ENCODE data around the gene CTSZ.

CTSZ gene

GRCh38 chr20:59040667-59041066 is 33.6 kb upstream of the CTSZ start:
- DNase-seq (no peak), ATAC-seq (replicated peaks) (no peak)
- H3K4me1 Mint-ChIP-seq: peaks cover 33 to 49% of the 10 kb centered on the region in 2 donors
- H3K27ac Mint-ChIP-seq: peak overlapping the region; percentile 39
- H3K9me3 Mint-ChIP-seq: no peaks in the 10 kb centered on the region
- no peaks in the 10 kb centered on the region for H3K27me3 Mint-ChIP-seq
- H3K4me3 Mint-ChIP-seq: peak overlapping the region; percentile 96 to 99
- peaks cover 24 to 29% of the 10 kb centered on the region in 2 donors for H3K36me3 Mint-ChIP-seq

GRCh38 chr20:59039233-59039632 is 32.2 kb upstream of the CTSZ start:
- peaks cover 30 to 34% of the 10 kb centered on the region in 2 donors for H3K36me3 Mint-ChIP-seq
- H3K9me3 Mint-ChIP-seq: no peaks in the 10 kb centered on the region
- H3K27me3 Mint-ChIP-seq: no peaks in the 10 kb centered on the region
- no peak overlapping the region for H3K27ac Mint-ChIP-seq
- H3K4me3 Mint-ChIP-seq: no peak overlapping the region
- peaks cover 27 to 45% of the 10 kb centered on the region in 2 donors for H3K4me1 Mint-ChIP-seq
- DNase-seq (no peak), ATAC-seq (replicated peaks) (no peak)

DNA sequence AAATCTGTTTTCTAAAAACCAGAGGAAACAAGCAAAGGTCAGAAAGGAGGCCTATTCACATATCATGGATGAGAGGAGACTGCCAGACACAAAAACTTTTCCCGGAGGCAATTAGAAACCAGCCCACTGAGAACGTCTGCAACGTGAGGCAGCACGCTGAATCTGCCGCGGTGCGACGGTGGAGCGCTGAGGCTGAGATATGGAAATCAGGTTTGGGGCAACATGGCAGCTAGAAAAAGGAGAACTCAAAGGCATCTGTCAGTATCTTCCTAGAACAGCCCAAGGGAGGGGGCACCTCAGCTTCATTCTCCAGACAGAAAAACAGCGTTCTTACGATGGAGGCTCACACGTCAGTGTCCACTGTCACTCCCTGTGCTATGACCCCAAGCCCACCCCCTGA is 30.3 kb upstream of the CTSZ start:
- no peaks in the 10 kb centered on the region for H3K9me3 Mint-ChIP-seq
- DNase-seq (no peak), ATAC-seq (replicated peaks) (no peak)
- peaks cover 21 to 42% of the 10 kb centered on the region in 2 donors for H3K4me1 Mint-ChIP-seq
- H3K27ac Mint-ChIP-seq: no peak overlapping the region
- no peaks in the 10 kb centered on the region for H3K27me3 Mint-ChIP-seq
- no peak overlapping the region for H3K4me3 Mint-ChIP-seq
- peaks cover 34 to 40% of the 10 kb centered on the region in 2 donors for H3K36me3 Mint-ChIP-seq

DNA sequence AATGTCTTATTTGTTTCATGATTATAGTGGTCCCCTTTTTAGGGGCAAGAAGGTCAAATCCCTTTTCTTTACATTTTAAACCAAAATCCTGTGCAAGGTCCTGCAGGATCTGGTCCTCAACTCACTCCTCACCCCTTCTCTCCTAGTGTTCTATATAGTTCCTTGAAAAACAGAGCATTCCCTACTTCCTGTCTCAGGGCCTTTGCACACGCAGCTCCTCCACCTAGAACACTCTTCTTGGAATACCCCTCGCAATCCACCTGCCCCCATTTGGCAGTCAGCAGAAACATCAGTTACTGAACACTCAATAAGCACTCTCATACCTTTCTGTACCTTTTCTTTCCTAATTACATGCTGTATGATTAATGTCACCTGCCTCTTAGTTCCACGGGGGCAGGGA is 28.3 kb upstream of the CTSZ start:
- no peak for DNase-seq
- H3K36me3 Mint-ChIP-seq: peaks cover 35 to 41% of the 10 kb centered on the region in 2 donors
- H3K9me3 Mint-ChIP-seq: no peaks in the 10 kb centered on the region
- no peak for ATAC-seq (replicated peaks)
- no peaks in the 10 kb centered on the region for H3K27me3 Mint-ChIP-seq
- no peak overlapping the region for H3K27ac Mint-ChIP-seq
- H3K4me1 Mint-ChIP-seq: peaks cover 16 to 41% of the 10 kb centered on the region in 2 donors
- no peak overlapping the region for H3K4me3 Mint-ChIP-seq

DNA sequence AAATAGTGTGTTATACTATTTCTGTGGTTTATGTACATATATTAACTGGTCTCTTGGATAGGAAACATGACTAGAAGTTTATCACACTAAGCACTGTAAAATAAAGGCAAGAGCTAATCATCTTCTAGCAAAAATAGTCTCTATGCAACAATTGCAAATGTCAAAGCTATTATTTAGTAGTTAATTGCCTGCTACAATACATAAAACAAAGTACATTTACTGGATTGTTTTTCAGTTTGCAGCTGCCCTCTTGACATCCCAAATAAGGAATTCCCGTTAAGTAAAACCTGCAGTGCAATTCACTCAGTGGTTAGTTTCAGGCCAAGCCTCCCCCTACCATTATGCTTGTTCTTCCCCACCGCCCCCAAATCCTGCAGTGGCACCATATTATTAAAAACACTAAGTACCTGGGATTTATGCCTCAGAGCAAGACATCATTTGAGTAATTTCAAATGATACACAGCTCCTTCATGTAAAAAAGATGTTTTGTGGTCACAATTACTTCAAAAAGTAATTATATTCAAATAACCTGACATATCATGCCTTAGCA is 26.6 kb upstream of the CTSZ start:
- ATAC-seq (replicated peaks) (no peak), DNase-seq (no peak)
- peaks cover 16 to 44% of the 10 kb centered on the region in 2 donors for H3K4me1 Mint-ChIP-seq
- H3K4me3 Mint-ChIP-seq: peak overlapping the region in 1 of 2 donors; percentile 15
- peaks cover 32 to 44% of the 10 kb centered on the region in 2 donors for H3K36me3 Mint-ChIP-seq
- H3K27ac Mint-ChIP-seq: no peak overlapping the region
- no peaks in the 10 kb centered on the region for H3K9me3 Mint-ChIP-seq
- no peaks in the 10 kb centered on the region for H3K27me3 Mint-ChIP-seq

- Mint-ChIP-seq H3K27ac (no peak overlapping the region), H3K4me1 (peaks cover 17 to 46% of the 10 kb centered on the region in 2 donors), H3K27me3 (no peaks in the 10 kb centered on the region), H3K4me3 (peak overlapping the region; percentile 77 to 98), H3K36me3 (peaks cover 35 to 49% of the 10 kb centered on the region in 2 donors), H3K9me3 (no peaks in the 10 kb centered on the region)
- DNase-seq (no peak), ATAC-seq (replicated peaks) (no peak)
These were observed 26.0 kb upstream of the CTSZ start for GRCh38 chr20:59033093-59033492.

DNA sequence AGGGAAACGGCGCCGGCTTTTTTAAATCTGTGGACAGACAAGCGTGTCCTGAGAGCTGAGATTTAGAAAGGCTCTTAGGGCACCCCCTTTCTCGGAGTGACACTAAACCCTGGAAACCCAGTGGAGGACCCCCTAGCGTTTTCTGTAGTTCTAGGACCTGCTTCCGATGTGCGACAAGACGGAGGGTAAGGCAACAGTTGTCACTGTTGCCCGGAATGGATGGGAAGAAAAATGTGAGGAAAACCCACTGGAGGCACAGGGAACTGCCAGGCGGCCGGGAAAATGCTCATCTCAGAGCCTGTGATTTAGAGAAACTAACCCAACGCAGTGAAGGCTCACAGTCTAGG is 25.6 kb upstream of the CTSZ start:
- peak overlapping the region; percentile 77 to 98 for H3K4me3 Mint-ChIP-seq
- no peaks in the 10 kb centered on the region for H3K9me3 Mint-ChIP-seq
- ATAC-seq (replicated peaks) (no peak), DNase-seq (no peak)
- peak overlapping the region; percentile 78 for H3K27ac Mint-ChIP-seq
- H3K36me3 Mint-ChIP-seq: peaks cover 37 to 52% of the 10 kb centered on the region in 2 donors
- H3K27me3 Mint-ChIP-seq: no peaks in the 10 kb centered on the region
- peaks cover 17 to 47% of the 10 kb centered on the region in 2 donors for H3K4me1 Mint-ChIP-seq

GRCh38 chr20:59032023-59032712 is 25.1 kb upstream of the CTSZ start, which contains the start of gene ATP5F1E:
Gene ATP5F1E (minus strand): TSS chr20:59032335. CDS start chr20:59032251, 84 bp downstream.
- peaks cover 20 to 53% of the 10 kb centered on the region in 2 donors for H3K4me1 Mint-ChIP-seq
- H3K4me3 Mint-ChIP-seq: peak within 1 kb of the TSS; percentile 95 to 98
- peak; percentile 96 for DNase-seq
- H3K36me3 Mint-ChIP-seq: peaks cover 38 to 54% of the 10 kb centered on the region in 2 donors
- H3K27ac Mint-ChIP-seq: peak within 1 kb of the TSS; percentile 98
- peak; percentile 96 to 98 for ATAC-seq (replicated peaks)
- H3K9me3 Mint-ChIP-seq: no peaks in the 10 kb centered on the region
- no peaks in the 10 kb centered on the region for H3K27me3 Mint-ChIP-seq

DNA sequence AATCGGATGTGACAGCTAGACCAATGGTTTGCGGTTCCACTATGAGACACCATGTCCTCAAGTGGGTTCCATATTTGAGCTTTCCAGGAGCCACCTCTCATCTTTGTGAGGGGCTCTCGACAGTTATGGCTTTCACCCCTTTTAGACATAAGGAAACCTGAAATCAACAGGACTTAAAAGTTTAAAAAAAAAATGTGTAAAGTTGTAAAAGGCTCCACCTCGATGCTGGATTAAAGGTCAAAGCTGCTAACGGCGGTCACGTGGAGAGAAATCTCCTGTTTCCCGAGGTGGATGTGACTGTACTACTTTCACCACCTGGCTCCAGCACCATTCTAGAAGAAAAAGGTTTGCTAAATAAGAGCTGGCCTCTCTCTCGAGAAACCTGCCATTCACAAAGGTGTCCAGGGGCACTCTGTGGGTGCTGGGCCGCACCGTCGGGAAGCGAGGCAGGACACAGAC is 24.5 kb upstream of the CTSZ start:
- no peaks in the 10 kb centered on the region for H3K27me3 Mint-ChIP-seq
- no peak for DNase-seq
- H3K36me3 Mint-ChIP-seq: peaks cover 40 to 55% of the 10 kb centered on the region in 2 donors
- peak overlapping the region; percentile 95 to 98 for H3K4me3 Mint-ChIP-seq
- no peaks in the 10 kb centered on the region for H3K9me3 Mint-ChIP-seq
- H3K27ac Mint-ChIP-seq: peak overlapping the region; percentile 98
- ATAC-seq (replicated peaks): no peak
- H3K4me1 Mint-ChIP-seq: peaks cover 20 to 58% of the 10 kb centered on the region in 2 donors

- Mint-ChIP-seq H3K36me3 (peaks cover 40 to 58% of the 10 kb centered on the region in 2 donors), H3K4me3 (peak overlapping the region; percentile 95 to 98), H3K27me3 (no peaks in the 10 kb centered on the region), H3K4me1 (peaks cover 20 to 61% of the 10 kb centered on the region in 2 donors), H3K27ac (peak overlapping the region; percentile 98), H3K9me3 (no peaks in the 10 kb centered on the region)
- ATAC-seq (replicated peaks): no peak
- no peak for DNase-seq
These were observed 24.0 kb upstream of the CTSZ start for GRCh38 chr20:59030911-59031563.

GRCh38 chr20:59028812-59029211 is 21.8 kb upstream of the CTSZ start:
- H3K27me3 Mint-ChIP-seq: no peaks in the 10 kb centered on the region
- H3K4me3 Mint-ChIP-seq: no peak overlapping the region
- DNase-seq (no peak), ATAC-seq (replicated peaks) (no peak)
- no peak overlapping the region for H3K27ac Mint-ChIP-seq
- H3K9me3 Mint-ChIP-seq: no peaks in the 10 kb centered on the region
- peaks cover 44 to 66% of the 10 kb centered on the region in 2 donors for H3K36me3 Mint-ChIP-seq
- peaks cover 24 to 72% of the 10 kb centered on the region in 2 donors for H3K4me1 Mint-ChIP-seq

GRCh38 chr20:59027741-59028320 is 20.8 kb upstream of the CTSZ start:
- Mint-ChIP-seq H3K4me3 (no peak overlapping the region), H3K9me3 (no peaks in the 10 kb centered on the region), H3K4me1 (peaks cover 27 to 70% of the 10 kb centered on the region in 2 donors), H3K27ac (no peak overlapping the region), H3K36me3 (peaks cover 50 to 71% of the 10 kb centered on the region in 2 donors), H3K27me3 (no peaks in the 10 kb centered on the region)
- DNase-seq (no peak), ATAC-seq (replicated peaks) (no peak)

DNA sequence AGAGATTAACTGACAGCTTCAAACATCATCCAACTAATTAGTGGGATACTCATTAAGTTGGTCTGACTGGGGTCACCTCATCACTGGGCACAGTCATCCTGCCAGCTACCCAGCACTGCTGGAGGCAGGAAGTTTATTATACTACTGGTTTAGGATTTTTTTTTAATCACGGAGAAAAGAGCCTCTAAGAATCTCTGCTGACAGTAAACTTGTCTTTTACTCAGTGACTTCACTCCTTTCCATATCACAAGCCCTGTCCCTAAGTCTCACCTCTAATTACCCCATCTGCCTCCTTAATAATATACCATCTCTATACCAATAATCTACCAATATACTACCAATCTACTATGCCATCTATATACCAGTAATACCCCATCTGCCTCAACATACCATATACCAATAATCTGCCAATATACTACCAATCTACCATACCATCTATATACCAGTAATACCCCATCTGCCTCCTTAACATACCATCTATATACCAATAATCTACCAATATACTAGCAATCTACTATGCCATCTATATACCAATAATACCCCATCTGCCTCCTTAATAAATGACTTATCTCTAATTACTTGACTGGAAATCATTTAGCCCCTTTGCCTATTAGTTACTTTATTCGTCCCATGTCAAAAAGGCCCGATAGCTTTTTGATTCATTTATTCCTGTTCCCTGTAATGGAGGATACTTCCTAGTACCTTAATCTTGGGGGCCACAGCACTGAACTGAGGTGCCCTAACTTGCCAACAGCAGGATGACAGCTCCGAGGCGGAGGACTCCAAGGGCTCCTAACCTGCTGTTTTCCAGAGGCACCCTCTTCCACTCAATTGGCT is 20.1 kb upstream of the CTSZ start:
- peak overlapping the region in 1 of 2 donors; percentile 28 for H3K4me3 Mint-ChIP-seq
- H3K27ac Mint-ChIP-seq: peak overlapping the region; percentile 11
- no peaks in the 10 kb centered on the region for H3K27me3 Mint-ChIP-seq
- ATAC-seq (replicated peaks) (no peak), DNase-seq (no peak)
- peaks cover 52 to 78% of the 10 kb centered on the region in 2 donors for H3K36me3 Mint-ChIP-seq
- no peaks in the 10 kb centered on the region for H3K9me3 Mint-ChIP-seq
- H3K4me1 Mint-ChIP-seq: peaks cover 28 to 70% of the 10 kb centered on the region in 2 donors

DNA sequence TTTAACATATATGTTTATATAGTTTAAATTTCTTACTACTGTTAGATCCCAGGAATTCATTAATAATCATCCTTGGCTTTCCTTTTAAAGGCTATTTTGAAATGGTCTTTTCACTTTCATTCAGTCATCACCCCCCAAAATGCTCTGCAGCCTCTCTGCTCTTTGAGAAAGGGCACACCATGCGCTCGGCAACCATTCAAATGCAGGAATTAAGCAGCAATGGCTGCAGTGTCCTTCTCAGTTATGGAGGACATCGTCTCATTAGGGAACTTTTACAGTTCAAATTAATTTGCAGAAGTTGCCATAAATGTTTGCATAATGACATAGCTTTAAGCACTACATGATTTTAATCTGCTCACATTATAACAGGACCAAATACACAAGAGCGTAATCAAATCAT is 18.5 kb upstream of the CTSZ start:
- H3K27ac Mint-ChIP-seq: peak overlapping the region; percentile 4
- no peak for DNase-seq

More for the DNA sequence above, 18.5 kb upstream of the CTSZ start:
- H3K4me3 Mint-ChIP-seq: no peak overlapping the region
- H3K36me3 Mint-ChIP-seq: peaks cover 43 to 70% of the 10 kb centered on the region in 2 donors
- peaks cover 27 to 59% of the 10 kb centered on the region in 2 donors for H3K4me1 Mint-ChIP-seq
- ATAC-seq (replicated peaks): no peak
- H3K27me3 Mint-ChIP-seq: no peaks in the 10 kb centered on the region
- no peaks in the 10 kb centered on the region for H3K9me3 Mint-ChIP-seq

All from stimulated activated naive B cell treated with anti-CD40 and anti-IgM and Interleukin-4, amounts not matched to agents 10 μg/mL and 1 μg/mL and 100 μg/mL, for 72 hours (primary cell).